Measurements from ENCODE around the gene TINCR.
A peak's percentile ranks its signal among the peaks of the same experiment; 100 is the strongest.

The TINCR gene

DNA sequence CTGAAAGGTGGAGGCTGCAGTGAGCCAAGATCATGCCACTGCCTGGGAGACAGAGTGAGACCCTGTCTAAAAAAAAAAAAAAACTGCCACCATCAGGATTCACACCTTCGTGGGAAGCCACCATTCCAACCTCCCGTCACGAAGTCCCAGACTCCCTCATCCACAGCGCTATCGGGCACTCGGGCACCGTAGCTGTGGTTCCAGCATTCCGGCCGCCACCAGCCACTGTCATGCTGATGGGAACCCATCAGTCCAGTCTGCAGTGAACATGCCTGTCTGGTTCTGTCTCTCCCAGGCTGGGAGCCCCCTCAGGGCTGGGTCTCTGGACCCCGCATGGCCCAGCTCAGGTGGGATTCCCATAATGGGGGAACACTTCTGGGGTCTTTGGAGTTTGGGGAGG is 27.5 kb downstream of the TINCR start:
- TF ChIP-seq ZFX (IDR thresholded peaks at IDR 0.05; ENCODE audit: borderline replicate concordance): no peak
- TF ChIP-seq, protein P1, sequence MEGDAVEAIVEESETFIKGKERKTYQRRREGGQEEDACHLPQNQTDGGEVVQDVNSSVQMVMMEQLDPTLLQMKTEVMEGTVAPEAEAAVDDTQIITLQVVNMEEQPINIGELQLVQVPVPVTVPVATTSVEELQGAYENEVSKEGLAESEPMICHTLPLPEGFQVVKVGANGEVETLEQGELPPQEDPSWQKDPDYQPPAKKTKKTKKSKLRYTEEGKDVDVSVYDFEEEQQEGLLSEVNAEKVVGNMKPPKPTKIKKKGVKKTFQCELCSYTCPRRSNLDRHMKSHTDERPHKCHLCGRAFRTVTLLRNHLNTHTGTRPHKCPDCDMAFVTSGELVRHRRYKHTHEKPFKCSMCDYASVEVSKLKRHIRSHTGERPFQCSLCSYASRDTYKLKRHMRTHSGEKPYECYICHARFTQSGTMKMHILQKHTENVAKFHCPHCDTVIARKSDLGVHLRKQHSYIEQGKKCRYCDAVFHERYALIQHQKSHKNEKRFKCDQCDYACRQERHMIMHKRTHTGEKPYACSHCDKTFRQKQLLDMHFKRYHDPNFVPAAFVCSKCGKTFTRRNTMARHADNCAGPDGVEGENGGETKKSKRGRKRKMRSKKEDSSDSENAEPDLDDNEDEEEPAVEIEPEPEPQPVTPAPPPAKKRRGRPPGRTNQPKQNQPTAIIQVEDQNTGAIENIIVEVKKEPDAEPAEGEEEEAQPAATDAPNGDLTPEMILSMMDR (IDR thresholded peaks at IDR 0.05): no peak
- no peak overlapping the region for H3K27ac ChIP-seq

DNA sequence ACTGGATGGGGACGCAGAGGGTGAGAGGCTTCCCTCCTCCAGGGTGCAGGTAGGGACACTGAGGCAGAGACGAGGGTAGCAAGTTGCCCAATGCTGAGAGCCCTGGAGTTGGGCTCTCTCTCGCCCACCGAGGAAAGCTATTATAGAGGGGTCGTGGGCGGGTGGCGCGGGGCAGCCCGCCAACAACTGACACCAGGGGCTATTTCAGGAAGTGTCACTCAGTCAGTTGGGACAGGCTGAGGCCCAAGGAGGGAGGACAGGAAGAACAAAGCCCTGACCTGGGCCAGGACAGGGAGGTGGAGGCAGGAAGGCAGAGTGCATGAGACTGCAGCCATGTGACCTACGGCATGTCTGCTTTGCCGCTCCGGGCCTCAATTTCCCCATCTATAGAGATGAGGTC is 29.9 kb downstream of the TINCR start:
- no peak overlapping the region for H3K27ac ChIP-seq
- TF ChIP-seq, protein P1 (IDR thresholded peaks at IDR 0.05): no peak
- no peak for TF ChIP-seq ZFX (IDR thresholded peaks at IDR 0.05; ENCODE audit: borderline replicate concordance)

DNA sequence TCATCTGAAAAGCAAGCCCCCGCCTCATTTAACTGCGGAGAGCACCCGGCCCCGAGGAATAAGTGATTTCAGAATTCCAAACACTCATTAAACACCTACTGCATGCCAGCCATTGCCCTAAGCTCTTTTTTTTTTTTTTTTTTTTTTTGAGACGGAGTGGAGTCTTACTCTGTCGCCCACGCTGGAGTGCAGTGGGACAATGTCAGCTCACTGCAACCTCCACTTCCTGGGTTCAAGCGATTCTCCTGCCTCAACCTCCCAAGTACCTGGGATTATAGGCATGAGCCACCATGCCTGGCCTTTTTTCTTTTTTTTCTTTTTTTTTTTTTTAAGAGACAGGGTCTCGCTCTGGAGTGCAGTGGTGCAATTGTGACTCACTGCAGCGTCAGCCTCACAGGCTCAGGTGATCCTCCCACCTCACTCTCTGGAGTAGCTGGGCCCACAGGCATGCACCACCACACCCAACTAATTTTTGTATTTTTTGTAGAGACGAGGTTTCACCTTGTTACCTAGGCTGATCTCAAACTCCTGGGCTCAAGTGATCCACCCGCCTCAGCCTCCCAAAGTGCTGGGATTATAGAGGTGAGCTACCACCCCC is 30.7 kb downstream of the TINCR start:
- peak overlapping the region; percentile 32; the same call in 1 of the 2 replicates for H3K27ac ChIP-seq

DNA sequence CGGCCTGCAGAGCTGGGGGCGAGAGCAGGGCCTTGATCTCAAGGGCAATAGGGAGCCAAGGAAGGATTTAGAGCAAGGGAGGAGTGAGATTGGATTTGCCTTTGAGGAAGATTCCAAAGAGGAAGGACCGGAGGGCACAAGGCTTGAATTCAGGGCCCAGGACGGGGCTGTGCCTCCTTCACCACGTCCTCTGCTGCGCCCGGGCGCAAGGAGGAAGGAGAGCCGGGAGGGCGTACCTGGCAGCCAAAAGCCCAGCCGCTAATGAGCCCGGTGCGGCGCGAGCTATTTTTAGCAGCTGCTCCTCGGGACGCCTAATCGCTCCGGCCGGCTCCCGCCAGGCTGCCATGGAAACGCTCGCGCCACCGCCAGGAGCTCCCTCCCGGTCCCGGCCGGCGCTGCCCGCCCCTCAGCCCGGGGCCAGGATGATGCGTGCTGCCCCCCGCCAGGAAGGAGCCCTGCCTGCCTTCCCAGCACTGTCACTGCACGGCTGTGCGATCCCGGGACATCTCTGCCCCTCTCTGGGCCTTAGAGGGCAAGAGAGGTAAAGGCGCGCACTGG is 31.3 kb downstream of the TINCR start:
- TF ChIP-seq, protein P1 (IDR thresholded peaks at IDR 0.05): no peak
- no peak for TF ChIP-seq ZFX (IDR thresholded peaks at IDR 0.05; ENCODE audit: borderline replicate concordance)
- H3K27ac ChIP-seq: peak overlapping the region; percentile 32; the same call in 1 of the 2 replicates

DNA sequence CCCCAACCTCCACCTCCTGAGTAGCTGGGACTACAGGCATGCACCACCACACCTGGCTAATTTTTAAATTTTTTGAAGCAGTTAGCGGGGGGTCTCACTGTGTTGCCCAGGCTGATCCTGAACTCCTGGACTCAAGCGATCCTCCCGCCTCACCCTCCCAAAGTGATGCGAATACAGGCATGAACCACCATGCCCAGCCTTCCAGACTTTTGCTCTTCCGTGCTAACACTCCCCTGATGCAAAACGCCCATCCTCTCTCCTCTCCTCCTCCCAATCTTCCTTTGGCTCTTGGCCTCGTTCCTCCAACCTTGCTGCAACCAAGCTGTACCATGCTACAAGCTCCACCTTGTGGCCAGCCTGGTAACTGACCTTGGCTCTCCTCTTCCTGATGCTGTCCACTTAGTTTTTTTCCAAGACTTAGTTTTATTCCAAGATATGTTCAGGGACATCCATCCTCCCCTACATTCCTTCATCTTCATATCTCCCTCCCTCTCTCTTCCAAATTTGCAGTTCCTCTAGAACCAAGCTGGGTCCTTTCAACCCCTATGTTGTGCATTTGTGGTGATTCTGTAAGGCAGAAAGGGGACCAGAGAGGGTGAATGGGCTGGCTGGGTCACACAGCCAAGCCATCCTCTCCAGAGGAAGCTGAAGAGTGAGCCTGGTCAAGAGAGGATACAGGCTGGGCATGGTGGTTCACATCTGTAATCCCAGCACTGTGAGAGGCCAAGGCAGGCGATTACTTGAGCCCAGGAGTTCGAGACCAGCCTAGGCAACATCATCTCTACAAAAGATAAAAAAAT is 32.8 kb downstream of the TINCR start:
- TF ChIP-seq, protein P1 (IDR thresholded peaks at IDR 0.05): peak; percentile 75
- no peak for TF ChIP-seq ZFX (IDR thresholded peaks at IDR 0.05; ENCODE audit: borderline replicate concordance)
- no peak overlapping the region for H3K27ac ChIP-seq

DNA sequence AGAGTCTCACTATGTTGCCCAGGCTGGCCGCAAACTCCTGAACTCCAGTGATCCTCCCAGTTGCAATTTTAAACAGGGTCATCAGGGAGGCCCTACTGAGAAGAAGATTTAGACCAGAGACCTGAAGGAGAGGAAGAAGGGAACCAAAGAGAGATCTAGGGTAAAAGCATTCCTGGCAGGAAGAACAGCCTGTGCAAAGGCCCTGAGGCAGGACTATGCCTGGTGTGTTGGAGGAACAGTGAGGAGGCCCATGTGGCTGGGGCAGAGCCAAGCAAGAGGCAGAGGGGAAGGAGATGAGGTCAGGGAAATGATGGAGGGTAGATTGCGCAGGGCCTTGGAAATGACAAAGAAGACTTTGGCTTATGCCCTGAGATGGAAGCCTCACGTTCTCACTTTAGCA is 34.5 kb downstream of the TINCR start:
- no peak for TF ChIP-seq ZFX (IDR thresholded peaks at IDR 0.05; ENCODE audit: borderline replicate concordance)
- TF ChIP-seq, protein P1 (IDR thresholded peaks at IDR 0.05): no peak
- H3K27ac ChIP-seq: no peak overlapping the region

DNA sequence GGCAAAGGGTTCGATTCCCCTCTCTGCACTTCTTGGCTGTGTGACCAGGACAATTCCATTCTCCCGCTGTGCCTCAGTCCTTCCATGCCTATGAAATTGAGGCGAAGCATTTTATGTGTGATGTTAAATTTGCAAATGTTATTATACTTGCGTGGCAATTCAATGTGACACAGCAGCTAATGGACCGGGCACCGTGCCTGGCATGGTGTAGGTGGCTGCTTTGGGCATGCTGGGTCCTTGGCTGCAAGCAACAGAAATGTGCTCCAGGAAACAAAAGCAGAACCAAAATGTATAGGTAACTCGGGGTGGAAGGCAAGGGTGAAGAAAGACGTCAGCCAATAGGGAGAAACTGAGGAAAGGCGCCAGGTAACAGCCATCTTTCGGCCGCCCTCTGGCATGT is 37.1 kb downstream of the TINCR start:
- H3K27ac ChIP-seq: no peak overlapping the region
- TF ChIP-seq ZFX (IDR thresholded peaks at IDR 0.05; ENCODE audit: borderline replicate concordance): no peak
- TF ChIP-seq, protein P1 (IDR thresholded peaks at IDR 0.05): no peak
